ENCODE data around the gene DOCK8.

- no peak for TF ChIP-seq CTCF (IDR thresholded peaks at IDR 0.05; ENCODE audit: insufficient read depth, low read depth, low read length)
- TF ChIP-seq EZH2 (IDR thresholded peaks at IDR 0.05; ENCODE audit: insufficient read depth, low read length) = no peak
These were observed 10.2 kb downstream of the DOCK8 start for GRCh38 chr9:224582-225520.
